C4-2B (cell line): Measurements from ENCODE around the gene MEGF10.

ENCODE experiments used
- ZFX ChIP-seq: fragments of 450-650 bp; IDR thresholded peaks from 2 replicates; pipeline ENCODE4 v1.6.1; 2017
- TF ChIP-seq, protein P1 (sequence below): fragments of 450-650 bp; conservative IDR thresholded peaks from 2 replicates; pipeline ENCODE4 v1.5.1; 2017; ENCODE audit warnings: mild to moderate bottlenecking

DNA sequence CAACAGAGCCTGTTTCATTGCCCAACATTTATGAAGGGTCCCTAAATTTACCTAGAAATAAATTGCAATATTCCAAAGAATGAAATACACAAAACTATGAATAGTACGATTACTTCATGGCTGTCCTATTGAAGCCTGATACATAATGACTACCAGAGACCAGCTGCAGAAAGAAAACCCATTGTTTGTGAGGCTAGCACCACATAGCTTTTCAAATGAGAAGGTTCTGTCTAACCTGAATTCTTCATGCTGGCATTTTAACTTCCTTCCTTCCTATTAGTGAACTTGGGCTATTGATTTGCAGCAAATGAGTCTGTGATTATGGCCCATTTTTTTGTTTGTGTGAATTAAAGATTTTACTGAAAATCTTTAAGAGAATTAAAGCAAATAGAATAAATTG is 47.3 kb downstream of the MEGF10 start:
- TF ChIP-seq, protein P1, sequence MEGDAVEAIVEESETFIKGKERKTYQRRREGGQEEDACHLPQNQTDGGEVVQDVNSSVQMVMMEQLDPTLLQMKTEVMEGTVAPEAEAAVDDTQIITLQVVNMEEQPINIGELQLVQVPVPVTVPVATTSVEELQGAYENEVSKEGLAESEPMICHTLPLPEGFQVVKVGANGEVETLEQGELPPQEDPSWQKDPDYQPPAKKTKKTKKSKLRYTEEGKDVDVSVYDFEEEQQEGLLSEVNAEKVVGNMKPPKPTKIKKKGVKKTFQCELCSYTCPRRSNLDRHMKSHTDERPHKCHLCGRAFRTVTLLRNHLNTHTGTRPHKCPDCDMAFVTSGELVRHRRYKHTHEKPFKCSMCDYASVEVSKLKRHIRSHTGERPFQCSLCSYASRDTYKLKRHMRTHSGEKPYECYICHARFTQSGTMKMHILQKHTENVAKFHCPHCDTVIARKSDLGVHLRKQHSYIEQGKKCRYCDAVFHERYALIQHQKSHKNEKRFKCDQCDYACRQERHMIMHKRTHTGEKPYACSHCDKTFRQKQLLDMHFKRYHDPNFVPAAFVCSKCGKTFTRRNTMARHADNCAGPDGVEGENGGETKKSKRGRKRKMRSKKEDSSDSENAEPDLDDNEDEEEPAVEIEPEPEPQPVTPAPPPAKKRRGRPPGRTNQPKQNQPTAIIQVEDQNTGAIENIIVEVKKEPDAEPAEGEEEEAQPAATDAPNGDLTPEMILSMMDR = no peak
- no peak for TF ChIP-seq ZFX
